ENCODE results near the gene KRTAP5-1.

The KRTAP5-1 gene

GRCh38 chr11:1563149-1563638, 21.9 kb downstream of the KRTAP5-1 start:
- no peak overlapping the region for H4K8ac ChIP-seq (ENCODE audit: low read depth, low read length)
- peaks cover 14 to 26% of the 10 kb centered on the region in 2 donors for H3K4me1 ChIP-seq (ENCODE audit: control insufficient read depth in 2 of 2, insufficient read depth in 1 of 2, low read depth in 1 of 2, low read length in 2 of 2)
- H2AFZ ChIP-seq (ENCODE audit: low read length): no peak overlapping the region
- peaks cover 0 to 3% of the 10 kb centered on the region in 2 donors for H3K9me3 ChIP-seq (replicated peaks in 1 of 2; ENCODE audit: control insufficient read depth in 2 of 2, insufficient read depth in 1 of 2, low read depth in 1 of 2, low read length in 2 of 2)
- no peak overlapping the region for H4K91ac ChIP-seq (ENCODE audit: low read depth, low read length, poor library complexity)
- no peak overlapping the region for H3K4me2 ChIP-seq (ENCODE audit: insufficient read depth, low read length, poor library complexity, severe bottlenecking)
- peak overlapping the region; percentile 85 for H3K18ac ChIP-seq (ENCODE audit: low read length)
- peak overlapping the region; percentile 16 for H3K23ac ChIP-seq (ENCODE audit: low read depth, low read length, poor library complexity)
- H2BK5ac ChIP-seq (ENCODE audit: low read length): peak overlapping the region; percentile 66
- H3K27ac ChIP-seq (replicated peaks; ENCODE audit: low read length): no peak overlapping the region
- no peak overlapping the region for H2BK12ac ChIP-seq (ENCODE audit: low read length)
- no peak overlapping the region for H3K9ac ChIP-seq (ENCODE audit: low read depth, low read length, poor library complexity)
- peaks cover 5% of the 10 kb centered on the region for H3K79me1 ChIP-seq (ENCODE audit: low read depth, low read length)
- H3K4me3 ChIP-seq (ENCODE audit: low read length in 2 of 2): no peak overlapping the region
- no peak overlapping the region for H2BK120ac ChIP-seq (ENCODE audit: low read depth, low read length)
- no peak overlapping the region for H3K4ac ChIP-seq (ENCODE audit: low read length)
- peak overlapping the region; percentile 75 for H2BK15ac ChIP-seq (ENCODE audit: low read length)
- DNase-seq (ENCODE audit: low spot score): no peak
- H3K36me3 ChIP-seq (replicated peaks in 1 of 2; ENCODE audit: control insufficient read depth in 2 of 2, insufficient read depth in 2 of 2, low read length in 2 of 2): peaks cover 0 to 7% of the 10 kb centered on the region in 2 donors
- H3K27me3 ChIP-seq (ENCODE audit: control insufficient read depth in 3 of 3, insufficient read depth in 3 of 3, low read depth in 1 of 3, low read length in 3 of 3): peaks cover 0 to 50% (median 6%) of the 10 kb centered on the region in 3 experiments
- H2AK5ac ChIP-seq (ENCODE audit: low read depth, low read length): peak overlapping the region; percentile 100
- WGBS, 2 donors (ENCODE audit: extremely low coverage in 2 of 2, insufficient read length in 2 of 2, insufficient replicate concordance in 1 of 2): no CpG with 5 or more reads among the region's 12 CpGs
- no peak overlapping the region for H3K14ac ChIP-seq (ENCODE audit: low read length)

DNA sequence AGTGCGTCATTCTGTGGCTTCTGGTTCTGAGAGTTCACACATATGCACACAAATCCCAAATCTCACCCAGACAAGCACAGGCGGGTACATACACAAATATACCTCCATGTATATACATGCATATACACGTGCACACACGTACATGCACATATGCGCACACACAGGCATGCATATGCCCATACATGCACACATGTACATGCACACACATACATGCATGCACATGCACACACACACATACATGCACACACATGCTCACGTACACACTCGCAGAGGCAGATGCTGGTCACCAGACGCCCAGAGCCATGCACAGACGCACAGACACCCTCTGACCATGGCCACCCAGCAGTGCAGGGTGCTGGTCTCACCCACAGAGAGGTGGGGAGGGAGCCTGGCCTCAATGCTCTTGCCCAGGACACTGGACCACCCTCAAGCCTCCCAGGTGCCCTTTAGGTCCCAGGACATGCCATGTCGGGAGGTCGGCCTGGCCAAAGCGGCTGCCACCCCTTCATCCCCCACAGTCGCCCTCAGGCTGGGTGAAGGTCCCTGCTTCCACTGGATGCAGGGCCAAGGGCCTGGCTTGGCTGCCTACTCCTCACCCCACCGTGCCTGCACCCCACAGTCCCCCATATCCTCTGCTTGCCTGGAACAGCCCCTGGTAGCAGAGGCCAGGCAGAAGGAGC, 22.5 kb downstream of the KRTAP5-1 start:
- Histone ChIP-seq H2BK15ac (ENCODE audit: low read length) (no peak overlapping the region), H3K4me2 (ENCODE audit: insufficient read depth, low read length, poor library complexity, severe bottlenecking) (no peak overlapping the region), H3K4ac (ENCODE audit: low read length) (no peak overlapping the region), H3K9ac (ENCODE audit: low read depth, low read length, poor library complexity) (peak overlapping the region; percentile 64), H4K8ac (ENCODE audit: low read depth, low read length) (no peak overlapping the region), H4K91ac (ENCODE audit: low read depth, low read length, poor library complexity) (no peak overlapping the region), H3K4me3 (ENCODE audit: low read length in 2 of 2) (peak overlapping the region in 1 of 2 donors; percentile 21), H3K18ac (ENCODE audit: low read length) (peak overlapping the region; percentile 85), H3K27me3 (ENCODE audit: control insufficient read depth in 3 of 3, insufficient read depth in 3 of 3, low read depth in 1 of 3, low read length in 3 of 3) (peaks cover 0 to 45% (median 9%) of the 10 kb centered on the region in 3 experiments), H2BK12ac (ENCODE audit: low read length) (no peak overlapping the region), H3K36me3 (replicated peaks in 1 of 2; ENCODE audit: control insufficient read depth in 2 of 2, insufficient read depth in 2 of 2, low read length in 2 of 2) (peaks cover 0 to 9% of the 10 kb centered on the region in 2 donors), H3K23ac (ENCODE audit: low read depth, low read length, poor library complexity) (peak overlapping the region; percentile 16), H3K27ac (replicated peaks; ENCODE audit: low read length) (no peak overlapping the region), H2AFZ (ENCODE audit: low read length) (no peak overlapping the region), H2BK120ac (ENCODE audit: low read depth, low read length) (peak overlapping the region; percentile 39), H3K79me1 (ENCODE audit: low read depth, low read length) (peaks cover 5% of the 10 kb centered on the region), H2BK5ac (ENCODE audit: low read length) (no peak overlapping the region), H3K9me3 (replicated peaks in 1 of 2; ENCODE audit: control insufficient read depth in 2 of 2, insufficient read depth in 1 of 2, low read depth in 1 of 2, low read length in 2 of 2) (peaks cover 0 to 3% of the 10 kb centered on the region in 2 donors), H3K4me1 (ENCODE audit: control insufficient read depth in 2 of 2, insufficient read depth in 1 of 2, low read depth in 1 of 2, low read length in 2 of 2) (peaks cover 9 to 22% of the 10 kb centered on the region in 2 donors), H3K14ac (ENCODE audit: low read length) (peak overlapping the region; percentile 58), H2AK5ac (ENCODE audit: low read depth, low read length) (peak overlapping the region; percentile 100)
- no CpG with 5 or more reads among the region's 14 CpGs for WGBS, 2 donors (ENCODE audit: extremely low coverage in 2 of 2, insufficient read length in 2 of 2, insufficient replicate concordance in 1 of 2)
- DNase-seq (ENCODE audit: low spot score): no peak

- Histone ChIP-seq H3K27ac (replicated peaks; ENCODE audit: low read length) (no peak overlapping the region), H2BK15ac (ENCODE audit: low read length) (no peak overlapping the region), H3K79me1 (ENCODE audit: low read depth, low read length) (peaks cover 5% of the 10 kb centered on the region), H2AFZ (ENCODE audit: low read length) (no peak overlapping the region), H2BK120ac (ENCODE audit: low read depth, low read length) (no peak overlapping the region), H2BK5ac (ENCODE audit: low read length) (no peak overlapping the region), H3K4me1 (ENCODE audit: control insufficient read depth in 2 of 2, insufficient read depth in 1 of 2, low read depth in 1 of 2, low read length in 2 of 2) (peaks cover 6 to 22% of the 10 kb centered on the region in 2 donors), H3K4me3 (ENCODE audit: low read length in 2 of 2) (no peak overlapping the region), H3K4ac (ENCODE audit: low read length) (no peak overlapping the region), H3K36me3 (replicated peaks in 1 of 2; ENCODE audit: control insufficient read depth in 2 of 2, insufficient read depth in 2 of 2, low read length in 2 of 2) (peaks cover 0 to 10% of the 10 kb centered on the region in 2 donors), H3K27me3 (ENCODE audit: control insufficient read depth in 3 of 3, insufficient read depth in 3 of 3, low read depth in 1 of 3, low read length in 3 of 3) (peaks cover 0 to 38% (median 16%) of the 10 kb centered on the region in 3 experiments), H3K18ac (ENCODE audit: low read length) (no peak overlapping the region), H4K8ac (ENCODE audit: low read depth, low read length) (no peak overlapping the region), H3K4me2 (ENCODE audit: insufficient read depth, low read length, poor library complexity, severe bottlenecking) (no peak overlapping the region), H2AK5ac (ENCODE audit: low read depth, low read length) (peak overlapping the region; percentile 46), H2BK12ac (ENCODE audit: low read length) (peak overlapping the region; percentile 16), H3K9ac (ENCODE audit: low read depth, low read length, poor library complexity) (no peak overlapping the region), H3K9me3 (replicated peaks in 1 of 2; ENCODE audit: control insufficient read depth in 2 of 2, insufficient read depth in 1 of 2, low read depth in 1 of 2, low read length in 2 of 2) (peaks cover 0 to 3% of the 10 kb centered on the region in 2 donors), H4K91ac (ENCODE audit: low read depth, low read length, poor library complexity) (peak overlapping the region; percentile 79), H3K23ac (ENCODE audit: low read depth, low read length, poor library complexity) (no peak overlapping the region), H3K14ac (ENCODE audit: low read length) (peak overlapping the region; percentile 75)
- no peak for DNase-seq (ENCODE audit: low spot score)
- WGBS, 2 donors (ENCODE audit: extremely low coverage in 2 of 2, insufficient read length in 2 of 2, insufficient replicate concordance in 1 of 2): no CpG with 5 or more reads among the region's 5 CpGs
These were observed 23.1 kb downstream of the KRTAP5-1 start for GRCh38 chr11:1561955-1562354.

- no peak for DNase-seq (ENCODE audit: low spot score)
- Histone ChIP-seq H2AK5ac (ENCODE audit: low read depth, low read length) (no peak overlapping the region), H2BK15ac (ENCODE audit: low read length) (no peak overlapping the region), H3K36me3 (replicated peaks in 1 of 2; ENCODE audit: control insufficient read depth in 2 of 2, insufficient read depth in 2 of 2, low read length in 2 of 2) (peaks cover 0 to 10% of the 10 kb centered on the region in 2 donors), H3K4me1 (ENCODE audit: control insufficient read depth in 2 of 2, insufficient read depth in 1 of 2, low read depth in 1 of 2, low read length in 2 of 2) (peaks cover 6 to 22% of the 10 kb centered on the region in 2 donors), H3K79me1 (ENCODE audit: low read depth, low read length) (peaks cover 3% of the 10 kb centered on the region), H2BK12ac (ENCODE audit: low read length) (peak overlapping the region; percentile 58), H3K18ac (ENCODE audit: low read length) (no peak overlapping the region), H3K27me3 (ENCODE audit: control insufficient read depth in 3 of 3, insufficient read depth in 3 of 3, low read depth in 1 of 3, low read length in 3 of 3) (peaks cover 0 to 34% (median 22%) of the 10 kb centered on the region in 3 experiments), H4K91ac (ENCODE audit: low read depth, low read length, poor library complexity) (peak overlapping the region; percentile 79), H3K4me3 (ENCODE audit: low read length in 2 of 2) (no peak overlapping the region), H2BK120ac (ENCODE audit: low read depth, low read length) (no peak overlapping the region), H3K9me3 (replicated peaks in 1 of 2; ENCODE audit: control insufficient read depth in 2 of 2, insufficient read depth in 1 of 2, low read depth in 1 of 2, low read length in 2 of 2) (peaks cover 0 to 3% of the 10 kb centered on the region in 2 donors), H4K8ac (ENCODE audit: low read depth, low read length) (peak overlapping the region; percentile 17), H3K27ac (replicated peaks; ENCODE audit: low read length) (no peak overlapping the region), H2AFZ (ENCODE audit: low read length) (no peak overlapping the region), H3K4ac (ENCODE audit: low read length) (no peak overlapping the region), H3K4me2 (ENCODE audit: insufficient read depth, low read length, poor library complexity, severe bottlenecking) (peak overlapping the region; percentile 11), H3K23ac (ENCODE audit: low read depth, low read length, poor library complexity) (peak overlapping the region; percentile 2), H3K9ac (ENCODE audit: low read depth, low read length, poor library complexity) (no peak overlapping the region), H3K14ac (ENCODE audit: low read length) (no peak overlapping the region), H2BK5ac (ENCODE audit: low read length) (no peak overlapping the region)
- no CpG with 5 or more reads among the region's 17 CpGs for WGBS, 2 donors (ENCODE audit: extremely low coverage in 2 of 2, insufficient read length in 2 of 2, insufficient replicate concordance in 1 of 2)
These were observed 23.8 kb downstream of the KRTAP5-1 start for GRCh38 chr11:1561266-1561665.

All from neuronal stem cell (in vitro differentiated cells).